HG03159 (cell line): Measurements from ENCODE around the gene ZNF609.

ENCODE experiments used
- ATAC-seq: cut with Tn5 transposase; IDR thresholded peaks from one replicate; pipeline ENCODE4 v1.9.1; 2021; ENCODE audit warnings: mild to moderate bottlenecking, moderate library complexity; ENCODE audit not compliant: unreplicated experiment

Gene ZNF609

GRCh38 chr15:64535460-64536243 lies 75.3 kb downstream of the ZNF609 start:
- ATAC-seq, result no peak

GRCh38 chr15:64536244-64536836 lies 76.0 kb downstream of the ZNF609 start:
- ATAC-seq, result no peak

GRCh38 chr15:64542091-64542490 lies 81.7 kb downstream of the ZNF609 start:
- no peak for ATAC-seq

GRCh38 chr15:64544450-64544849 lies 84.1 kb downstream of the ZNF609 start:
- ATAC-seq, result no peak

- ATAC-seq, result no peak
Observed at GRCh38 chr15:64547275-64547674, 86.9 kb downstream of the ZNF609 start.

GRCh38 chr15:64548235-64548634 lies 87.9 kb downstream of the ZNF609 start:
- ATAC-seq, result no peak

GRCh38 chr15:64549860-64550259 lies 89.5 kb downstream of the ZNF609 start:
- ATAC-seq, result no peak

- no peak for ATAC-seq
Observed at GRCh38 chr15:64552281-64552948, 92.0 kb downstream of the ZNF609 start.

GRCh38 chr15:64558460-64559179 lies 98.2 kb downstream of the ZNF609 start:
- ATAC-seq, result no peak

GRCh38 chr15:64559243-64559642 lies 98.9 kb downstream of the ZNF609 start:
- no peak for ATAC-seq

- ATAC-seq, result no peak
Observed at GRCh38 chr15:64560501-64560900, 100.1 kb downstream of the ZNF609 start.

- no peak for ATAC-seq
Observed at GRCh38 chr15:64560998-64561397, 100.6 kb downstream of the ZNF609 start.

- no peak for ATAC-seq
Observed at GRCh38 chr15:64562003-64562640, 101.7 kb downstream of the ZNF609 start.

- ATAC-seq, result no peak
Observed at GRCh38 chr15:64566102-64566501, 105.7 kb downstream of the ZNF609 start.

- ATAC-seq, result no peak
Observed at GRCh38 chr15:64566629-64567427, 106.5 kb downstream of the ZNF609 start.

- no peak for ATAC-seq
Observed at GRCh38 chr15:64568765-64569164, 108.4 kb downstream of the ZNF609 start.

- ATAC-seq, result peak; percentile 51
Observed at GRCh38 chr15:64571857-64572291, 111.5 kb downstream of the ZNF609 start.

- ATAC-seq, result no peak
Observed at GRCh38 chr15:64572856-64573255, 112.5 kb downstream of the ZNF609 start.

- no peak for ATAC-seq
Observed at GRCh38 chr15:64574301-64575017, 114.1 kb downstream of the ZNF609 start.
